ENCODE data around the gene C17orf107.

Gene C17orf107

GRCh38 chr17:4933646-4934045 lies 34.3 kb downstream of the C17orf107 start:
- ATAC-seq (no peak), DNase-seq (ENCODE audit: low spot score in 2 of 2) (no peak)
- H3K9me3 Mint-ChIP-seq, result no peaks in the 10 kb centered on the region
- peak overlapping the region; percentile 85 for H3K27ac Mint-ChIP-seq
- H3K36me3 Mint-ChIP-seq, result peaks cover 41% of the 10 kb centered on the region
- H3K4me3 Mint-ChIP-seq, result peak overlapping the region; percentile 45
- peaks cover 51% of the 10 kb centered on the region for H3K4me1 Mint-ChIP-seq

- ATAC-seq (peak; percentile 73), DNase-seq (ENCODE audit: low spot score in 2 of 2) (no peak)
- Mint-ChIP-seq H3K4me1 (peaks cover 52% of the 10 kb centered on the region), H3K36me3 (peaks cover 42% of the 10 kb centered on the region), H3K9me3 (no peaks in the 10 kb centered on the region), H3K27ac (peak overlapping the region; percentile 85), H3K4me3 (peak overlapping the region; percentile 45)
These were observed 35.0 kb downstream of the C17orf107 start for GRCh38 chr17:4934173-4934979.

GRCh38 chr17:4935650-4936049 lies 36.3 kb downstream of the C17orf107 start:
- H3K36me3 Mint-ChIP-seq, result peaks cover 46% of the 10 kb centered on the region
- peak overlapping the region; percentile 85 for H3K27ac Mint-ChIP-seq
- H3K4me3 Mint-ChIP-seq, result no peak overlapping the region
- no peaks in the 10 kb centered on the region for H3K9me3 Mint-ChIP-seq
- ATAC-seq (no peak), DNase-seq (ENCODE audit: low spot score in 2 of 2) (no peak)
- peaks cover 52% of the 10 kb centered on the region for H3K4me1 Mint-ChIP-seq

GRCh38 chr17:4936436-4936835 lies 37.1 kb downstream of the C17orf107 start:
- ATAC-seq, result no peak

GRCh38 chr17:4937553-4937952 lies 38.2 kb downstream of the C17orf107 start:
- H3K4me1 Mint-ChIP-seq, result peaks cover 68% of the 10 kb centered on the region
- no peak for DNase-seq (ENCODE audit: low spot score in 2 of 2)

More at GRCh38 chr17:4936436-4936835, 37.1 kb downstream of the C17orf107 start:
- peaks cover 51% of the 10 kb centered on the region for H3K36me3 Mint-ChIP-seq
- peaks cover 58% of the 10 kb centered on the region for H3K4me1 Mint-ChIP-seq
- peak overlapping the region; percentile 85 for H3K27ac Mint-ChIP-seq
- no peak overlapping the region for H3K4me3 Mint-ChIP-seq
- H3K9me3 Mint-ChIP-seq, result no peaks in the 10 kb centered on the region
- no peak for DNase-seq (ENCODE audit: low spot score in 2 of 2)

GRCh38 chr17:4938069-4938491 lies 38.7 kb downstream of the C17orf107 start:
- H3K27ac Mint-ChIP-seq, result peak overlapping the region; percentile 99
- H3K36me3 Mint-ChIP-seq, result peaks cover 65% of the 10 kb centered on the region
- no peaks in the 10 kb centered on the region for H3K9me3 Mint-ChIP-seq
- no peak for DNase-seq (ENCODE audit: low spot score in 2 of 2)
- H3K4me1 Mint-ChIP-seq, result peaks cover 68% of the 10 kb centered on the region
- ATAC-seq, result no peak
- H3K4me3 Mint-ChIP-seq, result peak overlapping the region; percentile 93

More at GRCh38 chr17:4937553-4937952, 38.2 kb downstream of the C17orf107 start:
- Mint-ChIP-seq H3K36me3 (peaks cover 60% of the 10 kb centered on the region), H3K27ac (peak overlapping the region; percentile 86), H3K4me3 (peak overlapping the region; percentile 93), H3K9me3 (no peaks in the 10 kb centered on the region)
- no peak for ATAC-seq

GRCh38 chr17:4938688-4939545 lies 39.6 kb downstream of the C17orf107 start:
- peaks cover 68% of the 10 kb centered on the region for H3K4me1 Mint-ChIP-seq
- H3K27ac Mint-ChIP-seq, result peak overlapping the region; percentile 99
- H3K36me3 Mint-ChIP-seq, result peaks cover 68% of the 10 kb centered on the region
- ATAC-seq (no peak), DNase-seq (ENCODE audit: low spot score in 2 of 2) (no peak)
- peak overlapping the region; percentile 93 for H3K4me3 Mint-ChIP-seq
- no peaks in the 10 kb centered on the region for H3K9me3 Mint-ChIP-seq

- Mint-ChIP-seq H3K4me3 (peak overlapping the region; percentile 93), H3K9me3 (no peaks in the 10 kb centered on the region), H3K36me3 (peaks cover 70% of the 10 kb centered on the region), H3K27ac (peak overlapping the region; percentile 99), H3K4me1 (peaks cover 68% of the 10 kb centered on the region)
- ATAC-seq (peak; percentile 2), DNase-seq (ENCODE audit: low spot score in 2 of 2) (no peak)
These were observed 40.1 kb downstream of the C17orf107 start for GRCh38 chr17:4939546-4939795.

GRCh38 chr17:4939796-4940554 lies 40.6 kb downstream of the C17orf107 start, which contains the start of the genes RNF167 and SLC25A11:
Gene RNF167, plus strand, starts transcription at chr17:4940268. Its CDS starts 642 bp downstream, at chr17:4940910.
Gene SLC25A11, minus strand, starts transcription at chr17:4940046. Its CDS starts 136 bp downstream, at chr17:4939910.
- peak; percentile 85 to 97 for DNase-seq (ENCODE audit: low spot score in 2 of 2)
- H3K4me1 Mint-ChIP-seq, result peaks cover 70% of the 10 kb centered on the region
- no peaks in the 10 kb centered on the region for H3K9me3 Mint-ChIP-seq
- H3K27ac Mint-ChIP-seq, result peak within 1 kb of the TSS; percentile 99
- H3K36me3 Mint-ChIP-seq, result peaks cover 75% of the 10 kb centered on the region
- peak within 1 kb of the TSS; percentile 93 for H3K4me3 Mint-ChIP-seq
- peak; percentile 88 for ATAC-seq

GRCh38 chr17:4940555-4941318 lies 41.4 kb downstream of the C17orf107 start:
- Mint-ChIP-seq H3K9me3 (no peaks in the 10 kb centered on the region), H3K4me1 (peaks cover 74% of the 10 kb centered on the region), H3K27ac (peak overlapping the region; percentile 99), H3K36me3 (peaks cover 82% of the 10 kb centered on the region), H3K4me3 (peak overlapping the region; percentile 93)
- DNase-seq (ENCODE audit: low spot score in 2 of 2), result peak in 1 of 2 donors; percentile 77
- no peak for ATAC-seq

GRCh38 chr17:4941319-4941610 lies 41.9 kb downstream of the C17orf107 start:
- no peak for DNase-seq (ENCODE audit: low spot score in 2 of 2)
- Mint-ChIP-seq H3K36me3 (peaks cover 88% of the 10 kb centered on the region), H3K9me3 (no peaks in the 10 kb centered on the region), H3K4me3 (peak overlapping the region; percentile 93), H3K27ac (peak overlapping the region; percentile 99), H3K4me1 (peaks cover 73% of the 10 kb centered on the region)
- ATAC-seq, result no peak

GRCh38 chr17:4942760-4943508 lies 43.6 kb downstream of the C17orf107 start:
- Mint-ChIP-seq H3K36me3 (peaks cover 91% of the 10 kb centered on the region), H3K4me1 (peaks cover 70% of the 10 kb centered on the region), H3K4me3 (peak overlapping the region; percentile 93), H3K27ac (peak overlapping the region; percentile 99), H3K9me3 (no peaks in the 10 kb centered on the region)
- DNase-seq (ENCODE audit: low spot score in 2 of 2) (no peak), ATAC-seq (no peak)

- Mint-ChIP-seq H3K4me1 (peaks cover 68% of the 10 kb centered on the region), H3K9me3 (no peaks in the 10 kb centered on the region), H3K36me3 (peaks cover 92% of the 10 kb centered on the region), H3K27ac (peak overlapping the region; percentile 99), H3K4me3 (peak overlapping the region; percentile 93)
- ATAC-seq (peak; percentile 12), DNase-seq (ENCODE audit: low spot score in 2 of 2) (no peak)
These were observed 44.8 kb downstream of the C17orf107 start for GRCh38 chr17:4944163-4944553.

Data from stimulated activated effector memory CD8-positive, alpha-beta T cell treated with anti-CD3 and anti-CD28 coated beads, Interleukin-12 subunit alpha, Interleukin-12 subunit beta, amount 100 ng/mL, for 72 hours (primary cell).